GM12864 (cell line): ENCODE results near the gene MGLL.

Experiments
- DNase-seq: peaks from one replicate; pipeline ENCODE4 v3.0.0-alpha.2; 2011; ENCODE audit warnings: low read depth
- H3K4me3 ChIP-seq: 2 replicates; pipeline ENCODE4 v1.5.1; 2011; ENCODE audit warnings: mild to moderate bottlenecking, low read depth, low read length, control low read depth
- TF ChIP-seq, protein P1 (sequence below): IDR thresholded peaks from 2 replicates; pipeline ENCODE4 v1.5.1; 2011; ENCODE audit warnings: low read depth, mild to moderate bottlenecking, moderate library complexity, low read length, control low read depth, inconsistent platforms; ENCODE audit errors: missing control alignments

The MGLL gene

DNA sequence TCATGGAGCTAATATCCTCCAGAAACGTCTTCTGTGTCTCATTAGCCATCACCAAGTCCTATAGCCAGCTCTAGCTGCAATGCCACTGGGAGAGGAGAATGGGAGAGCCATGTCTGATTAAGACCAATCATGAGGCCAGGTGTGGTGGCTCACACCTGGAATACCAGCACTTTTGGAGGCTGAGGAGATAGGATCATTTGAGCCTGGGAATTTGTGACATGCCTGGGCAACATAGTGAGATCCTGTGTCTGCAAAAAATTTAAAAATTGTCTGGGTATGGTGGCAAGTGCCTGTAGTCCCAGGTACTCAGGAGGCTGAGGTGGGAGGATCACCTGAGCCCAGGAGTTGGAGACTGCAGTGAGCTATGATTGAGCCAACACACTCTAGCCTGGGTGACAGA lies 13.1 kb downstream of the MGLL start:
- TF ChIP-seq, protein P1, sequence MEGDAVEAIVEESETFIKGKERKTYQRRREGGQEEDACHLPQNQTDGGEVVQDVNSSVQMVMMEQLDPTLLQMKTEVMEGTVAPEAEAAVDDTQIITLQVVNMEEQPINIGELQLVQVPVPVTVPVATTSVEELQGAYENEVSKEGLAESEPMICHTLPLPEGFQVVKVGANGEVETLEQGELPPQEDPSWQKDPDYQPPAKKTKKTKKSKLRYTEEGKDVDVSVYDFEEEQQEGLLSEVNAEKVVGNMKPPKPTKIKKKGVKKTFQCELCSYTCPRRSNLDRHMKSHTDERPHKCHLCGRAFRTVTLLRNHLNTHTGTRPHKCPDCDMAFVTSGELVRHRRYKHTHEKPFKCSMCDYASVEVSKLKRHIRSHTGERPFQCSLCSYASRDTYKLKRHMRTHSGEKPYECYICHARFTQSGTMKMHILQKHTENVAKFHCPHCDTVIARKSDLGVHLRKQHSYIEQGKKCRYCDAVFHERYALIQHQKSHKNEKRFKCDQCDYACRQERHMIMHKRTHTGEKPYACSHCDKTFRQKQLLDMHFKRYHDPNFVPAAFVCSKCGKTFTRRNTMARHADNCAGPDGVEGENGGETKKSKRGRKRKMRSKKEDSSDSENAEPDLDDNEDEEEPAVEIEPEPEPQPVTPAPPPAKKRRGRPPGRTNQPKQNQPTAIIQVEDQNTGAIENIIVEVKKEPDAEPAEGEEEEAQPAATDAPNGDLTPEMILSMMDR, result no peak
- no peak overlapping the region for H3K4me3 ChIP-seq
- no peak for DNase-seq

DNA sequence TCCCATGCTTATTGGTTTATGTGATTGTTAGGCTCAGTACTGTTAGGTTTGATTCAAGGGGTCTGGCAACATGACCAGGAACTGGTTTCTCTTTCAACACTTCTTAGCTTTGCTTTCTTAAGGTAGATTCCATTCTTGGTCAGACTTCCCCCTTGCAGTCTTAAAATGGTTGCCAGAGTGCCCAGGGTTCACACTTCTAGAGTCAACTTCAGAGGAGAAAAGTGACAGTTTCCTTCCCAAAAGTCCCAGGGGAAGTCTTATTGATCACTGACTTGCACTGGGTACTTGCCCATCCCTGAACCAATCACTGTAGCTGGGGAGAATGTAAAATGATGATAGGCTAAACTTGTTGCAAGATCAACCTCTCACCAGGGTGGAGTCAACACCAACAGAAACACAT lies 14.1 kb downstream of the MGLL start:
- TF ChIP-seq, protein P1, result no peak
- DNase-seq, result no peak
- no peak overlapping the region for H3K4me3 ChIP-seq

DNA sequence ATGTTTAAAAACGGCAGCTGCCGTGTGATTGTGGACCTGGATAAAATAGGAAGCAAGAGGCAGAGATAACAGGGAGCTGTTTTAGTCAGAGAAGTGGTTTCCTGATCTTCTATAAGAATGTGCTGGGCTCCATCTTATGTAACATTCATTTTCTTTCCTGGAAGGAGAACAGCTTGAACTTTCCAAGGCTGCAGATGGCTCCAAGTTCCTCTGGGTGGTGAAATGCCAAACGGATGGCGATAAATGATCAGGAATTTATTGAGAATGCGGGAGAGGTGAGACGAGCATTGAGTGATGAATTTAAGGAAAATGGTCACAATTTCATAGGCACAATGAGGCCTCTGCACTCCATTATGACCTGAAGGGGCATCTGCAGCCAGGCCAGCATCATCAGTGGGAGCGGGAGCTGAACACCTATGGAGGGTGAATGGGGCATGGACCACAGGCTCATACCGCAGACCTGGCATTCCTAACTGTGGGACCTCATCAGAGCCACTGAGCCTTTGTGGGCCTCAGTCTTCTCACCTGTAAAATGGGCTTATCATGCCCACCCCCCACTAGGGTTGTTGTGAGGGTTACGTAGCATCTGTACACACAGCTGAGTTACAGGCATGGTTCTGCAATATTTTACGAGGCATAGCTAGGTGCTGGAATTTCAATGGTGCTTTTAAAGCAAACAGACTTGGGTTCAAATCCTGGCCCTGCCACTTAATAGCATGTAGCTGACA lies 17.1 kb downstream of the MGLL start:
- H3K4me3 ChIP-seq, result no peak overlapping the region
- TF ChIP-seq, protein P1, result no peak
- DNase-seq, result no peak

DNA sequence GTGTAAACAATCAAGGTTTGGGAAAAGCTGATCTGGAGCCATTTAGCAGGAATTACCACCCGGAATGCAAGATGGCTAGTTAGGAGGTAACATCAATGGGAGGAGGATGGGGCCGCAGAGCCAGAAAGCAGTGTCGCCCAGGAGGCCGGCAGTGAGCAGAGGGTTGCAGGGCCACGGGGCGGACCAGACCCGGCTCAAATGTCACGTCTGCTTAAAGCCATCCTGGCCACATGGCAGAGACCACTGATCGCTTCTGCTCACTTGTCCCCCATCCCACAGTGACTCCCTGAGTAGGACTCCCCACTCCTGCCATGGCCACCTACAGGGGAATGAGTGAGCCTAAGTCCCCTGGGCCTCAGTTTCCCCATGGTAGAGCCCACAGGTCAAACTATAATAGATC lies 18.2 kb downstream of the MGLL start:
- no peak overlapping the region for H3K4me3 ChIP-seq
- no peak for DNase-seq
- TF ChIP-seq, protein P1, result no peak

DNA sequence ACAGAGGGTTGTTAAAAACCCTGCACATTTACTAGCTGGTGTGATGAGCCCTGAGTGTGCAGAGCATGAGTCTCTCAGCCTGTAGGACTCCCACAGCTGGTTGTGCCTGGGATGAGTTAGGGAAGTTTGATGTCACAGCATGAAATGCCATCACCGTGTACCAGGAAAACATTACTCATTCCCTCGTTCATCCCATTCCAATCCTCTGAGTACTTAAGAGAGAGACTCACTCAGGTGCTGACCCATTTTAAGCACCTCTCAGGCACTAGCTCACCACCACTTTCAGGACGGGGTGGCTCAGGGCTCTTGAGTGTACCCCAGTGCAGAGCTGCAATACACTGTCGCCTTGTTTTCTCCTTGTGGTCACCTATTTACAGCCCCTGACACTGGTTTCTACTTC lies 18.7 kb downstream of the MGLL start:
- TF ChIP-seq, protein P1, result no peak
- H3K4me3 ChIP-seq, result no peak overlapping the region
- no peak for DNase-seq

DNA sequence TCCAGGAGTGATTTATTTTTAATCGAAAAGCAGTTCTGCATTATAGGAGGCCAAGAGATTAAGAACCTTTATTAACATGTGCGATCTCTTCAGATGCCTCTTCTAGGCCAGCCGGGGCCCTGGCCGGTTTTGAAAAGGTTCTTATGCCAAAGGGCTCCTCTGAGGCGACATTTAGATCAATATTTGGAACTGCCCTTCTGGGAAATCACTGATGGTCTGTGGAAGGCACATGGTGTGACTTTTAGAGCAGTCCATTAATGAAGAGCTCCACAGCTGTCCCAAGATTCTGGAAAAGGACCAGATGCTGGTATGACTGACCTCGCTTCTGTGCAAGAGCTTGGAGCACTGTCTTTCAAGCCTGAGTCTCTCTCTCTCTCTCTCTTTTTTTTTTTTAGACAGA lies 19.7 kb downstream of the MGLL start:
- no peak for DNase-seq
- no peak overlapping the region for H3K4me3 ChIP-seq
- TF ChIP-seq, protein P1, result no peak

DNA sequence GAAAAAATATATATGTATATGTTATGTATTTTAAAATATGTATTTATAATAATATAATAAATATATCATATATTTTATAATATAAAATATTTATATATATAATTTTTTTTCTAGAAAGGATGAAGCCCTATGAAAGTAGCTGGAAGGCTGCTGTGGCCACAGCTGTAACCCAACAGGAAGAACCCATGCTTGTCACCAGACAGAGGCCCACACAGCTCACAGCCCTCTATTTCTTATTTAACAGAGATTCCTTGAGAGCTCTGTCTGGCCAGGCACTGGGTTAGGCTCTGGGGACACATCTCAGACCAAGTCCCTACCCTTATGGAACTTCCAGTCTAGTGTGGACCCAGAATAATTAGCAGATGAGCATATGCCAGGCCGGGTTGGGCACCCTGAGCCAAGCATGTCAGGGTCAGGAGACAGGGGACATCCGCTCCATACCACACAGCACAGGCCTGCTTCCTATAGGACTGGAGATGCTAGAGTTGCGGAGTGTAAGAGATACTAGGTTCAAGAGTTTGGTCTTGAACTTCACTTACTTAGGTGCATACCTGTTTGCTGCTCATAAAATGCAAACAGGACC lies 20.5 kb downstream of the MGLL start:
- no peak for DNase-seq
- TF ChIP-seq, protein P1, result no peak
- H3K4me3 ChIP-seq, result no peak overlapping the region
